ENCODE measurements around the gene RAB3C.
A peak's percentile ranks its signal among the peaks of the same experiment; 100 is the strongest.

RAB3C gene

DNA sequence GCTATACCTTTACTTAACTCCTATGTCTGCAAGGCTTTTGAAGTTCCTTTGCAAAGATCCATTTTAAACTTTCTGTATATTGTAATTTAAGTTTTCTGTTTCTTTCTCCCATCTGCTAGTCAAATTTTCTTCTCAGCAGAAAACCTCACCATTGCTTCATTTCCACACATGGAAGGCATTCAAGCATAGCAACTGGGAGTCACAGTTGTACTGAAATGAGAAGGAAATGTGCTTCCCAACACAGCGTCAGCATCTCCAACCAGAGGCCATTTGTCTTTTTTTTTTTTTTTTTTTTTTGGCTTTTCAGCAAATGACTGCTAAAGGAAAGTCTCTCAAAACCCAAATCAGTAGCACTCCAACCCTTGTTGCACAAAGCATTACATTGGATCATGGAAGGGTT is 92.5 kb downstream of the RAB3C start:
- peaks cover 10% of the 10 kb centered on the region for H3K4me1 Mint-ChIP-seq
- TF ChIP-seq CTCF (IDR thresholded peaks at IDR 0.05; ENCODE audit: unreplicated experiment in 3 of 3), result no peak
- no peak overlapping the region for H3K4me3 Mint-ChIP-seq
- H3K27me3 Mint-ChIP-seq (ENCODE audit: low read depth), result no peaks in the 10 kb centered on the region
- peak overlapping the region in 1 of 3 experiments; percentile 6 for H3K27ac Mint-ChIP-seq
- H3K36me3 Mint-ChIP-seq (ENCODE audit: low read depth), result no peaks in the 10 kb centered on the region
- H3K9me3 Mint-ChIP-seq, result no peaks in the 10 kb centered on the region

DNA sequence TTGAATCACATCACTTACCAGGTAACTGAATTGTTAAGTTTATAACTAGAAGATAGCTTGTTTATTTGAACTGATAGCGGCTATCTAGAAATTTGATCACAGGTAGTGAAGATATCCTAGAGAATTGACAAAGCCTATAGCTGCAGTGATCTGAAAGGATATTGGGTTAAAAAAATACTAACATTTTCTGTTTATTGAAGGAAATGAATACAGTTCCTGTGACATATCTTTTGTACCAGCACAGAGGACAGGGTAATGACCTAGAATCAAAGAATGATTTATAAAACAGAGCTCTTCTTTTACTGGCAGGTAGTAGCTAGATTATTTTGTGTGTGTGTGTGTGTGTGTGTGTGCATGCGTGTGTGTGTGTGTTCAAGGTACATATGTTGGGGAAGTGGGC is 94.8 kb downstream of the RAB3C start:
- H3K27me3 Mint-ChIP-seq (ENCODE audit: low read depth), result no peaks in the 10 kb centered on the region
- no peaks in the 10 kb centered on the region for H3K4me1 Mint-ChIP-seq
- no peak for TF ChIP-seq CTCF (IDR thresholded peaks at IDR 0.05; ENCODE audit: unreplicated experiment in 3 of 3)
- H3K27ac Mint-ChIP-seq, result no peak overlapping the region
- H3K9me3 Mint-ChIP-seq, result no peaks in the 10 kb centered on the region
- H3K36me3 Mint-ChIP-seq (ENCODE audit: low read depth), result no peaks in the 10 kb centered on the region
- no peak overlapping the region for H3K4me3 Mint-ChIP-seq

GRCh38 chr5:58680503-58680902 is 97.6 kb downstream of the RAB3C start:
- Mint-ChIP-seq H3K9me3 (no peaks in the 10 kb centered on the region), H3K27me3 (ENCODE audit: low read depth) (no peaks in the 10 kb centered on the region), H3K4me1 (no peaks in the 10 kb centered on the region), H3K36me3 (ENCODE audit: low read depth) (no peaks in the 10 kb centered on the region), H3K4me3 (no peak overlapping the region), H3K27ac (no peak overlapping the region)
- no peak for TF ChIP-seq CTCF (IDR thresholded peaks at IDR 0.05; ENCODE audit: unreplicated experiment in 3 of 3)

GRCh38 chr5:58681943-58682342 is 99.1 kb downstream of the RAB3C start:
- no peak overlapping the region for H3K27ac Mint-ChIP-seq
- H3K9me3 Mint-ChIP-seq, result no peaks in the 10 kb centered on the region
- H3K36me3 Mint-ChIP-seq (ENCODE audit: low read depth), result no peaks in the 10 kb centered on the region
- H3K4me3 Mint-ChIP-seq, result no peak overlapping the region
- H3K27me3 Mint-ChIP-seq (ENCODE audit: low read depth), result no peaks in the 10 kb centered on the region
- no peak for TF ChIP-seq CTCF (IDR thresholded peaks at IDR 0.05; ENCODE audit: unreplicated experiment in 3 of 3)
- no peaks in the 10 kb centered on the region for H3K4me1 Mint-ChIP-seq

- H3K4me3 Mint-ChIP-seq, result no peak overlapping the region
- no peaks in the 10 kb centered on the region for H3K4me1 Mint-ChIP-seq
- no peaks in the 10 kb centered on the region for H3K27me3 Mint-ChIP-seq (ENCODE audit: low read depth)
- H3K9me3 Mint-ChIP-seq, result no peaks in the 10 kb centered on the region
- TF ChIP-seq CTCF (IDR thresholded peaks at IDR 0.05; ENCODE audit: unreplicated experiment in 3 of 3), result no peak
- H3K27ac Mint-ChIP-seq, result no peak overlapping the region
- no peaks in the 10 kb centered on the region for H3K36me3 Mint-ChIP-seq (ENCODE audit: low read depth)
Measured at GRCh38 chr5:58683567-58683966, 100.7 kb downstream of the RAB3C start.

- no peak for TF ChIP-seq CTCF (IDR thresholded peaks at IDR 0.05; ENCODE audit: unreplicated experiment in 3 of 3)
- H3K27me3 Mint-ChIP-seq (ENCODE audit: low read depth), result peaks cover 4% of the 10 kb centered on the region
- no peak overlapping the region for H3K27ac Mint-ChIP-seq
- no peak overlapping the region for H3K4me3 Mint-ChIP-seq
- no peaks in the 10 kb centered on the region for H3K36me3 Mint-ChIP-seq (ENCODE audit: low read depth)
- H3K4me1 Mint-ChIP-seq, result no peaks in the 10 kb centered on the region
- no peaks in the 10 kb centered on the region for H3K9me3 Mint-ChIP-seq
Measured at GRCh38 chr5:58687079-58687478, 104.2 kb downstream of the RAB3C start.

Measured in nephron (organoid).